ENCODE results near the gene GPX1. TPM values are rescaled to one million over a fixed set of nuclear protein-coding genes. Genes with fewer than 3 reads are reported as not detected.

Gene GPX1
- total and polyA plus RNA-seq, 10 of the 15 experiments (the other 5 are each of a cell fraction or from before 2014, with no cell fraction given) = 32.0 to 1,121 (median 400) TPM

GRCh38 chr3:49351521-49352011 lies 6.6 kb downstream of the GPX1 start:
- H4K20me1 ChIP-seq (ENCODE audit: control insufficient read depth, insufficient read depth) = no peaks in the 10 kb centered on the region
- ChIA-PET POLR2A (interaction anchor here (0.5 to 1.9 kb wide), 6 partner anchors 9 to 89 kb away, joined by 3 to 10 read pairs (median 4); partner anchors contain the start of genes RHOA, TCTA and USP4), SMC1A (ENCODE audit: uncharacterized antibody, unreplicated experiment) (interaction anchor here (1.0 to 2.9 kb wide), 3 partner anchors 10 to 60 kb away, joined by 3 to 16 read pairs (median 5); partner anchors contain the start of genes RHOA, TCTA and USP4), RAD21 (ENCODE audit: unreplicated experiment) (interaction anchor here (0.7 to 4.3 kb wide), 6 partner anchors 9 to 97 kb away, joined by 3 to 23 read pairs (median 4); partner anchors contain the start of genes NICN1, RHOA, TCTA and USP4), CTCF (interaction anchor here (0.9 to 1.2 kb wide), 3 partner anchors 8 to 12 kb away, joined by 3 to 6 read pairs (median 6); partner anchors contain the start of gene USP4)
- H3K9ac ChIP-seq (ENCODE audit: control insufficient read depth, insufficient read depth, low read length) = peak overlapping the region; percentile 15; the same call in 1 of the 2 replicates
- no peak for TF ChIP-seq IKZF2 (IDR thresholded peaks at IDR 0.05)
- no peak for TF ChIP-seq POU2F2 (IDR thresholded peaks at IDR 0.05; ENCODE audit: borderline replicate concordance, low read depth, low read length)
- no peak for TF ChIP-seq IRF3 (IDR thresholded peaks at IDR 0.05)
- TF ChIP-seq MEF2A (IDR thresholded peaks at IDR 0.05; ENCODE audit: insufficient read depth, low read depth, low read length) = no peak
- no peak for TF ChIP-seq MYB (IDR thresholded peaks at IDR 0.05; ENCODE audit: borderline replicate concordance, low read depth, low read length)
- intact Hi-C loops (cut with micrococcal nuclease; ENCODE audit: unreplicated experiment) (no loop called here), in situ Hi-C loops (cut with MboI) (no loop called here)
- H3K4me3 ChIP-seq = no peak overlapping the region
- WGBS (ENCODE audit: insufficient coverage, insufficient replicate concordance, low lambda C conversion rate, missing lambda C conversion rate) = 0% methylated on average over 1 of the region's 1 CpG
- BruUV-seq (replicated peaks) = no TSS peak
- H3K4me2 ChIP-seq (ENCODE audit: control insufficient read depth, insufficient read depth) = peak overlapping the region; percentile 8; the same call in 1 of the 2 replicates
- H3K27ac ChIP-seq (ENCODE audit: control insufficient read depth, insufficient read depth) = peak overlapping the region; percentile 38; the same call in 1 of the 2 replicates
- ATAC-seq (peak; percentile 45), FAIRE-seq (no peak), DNase-seq (ENCODE audit: low read depth, low spot score) (no peak)
- peaks cover 2 to 8% of the 10 kb centered on the region in 2 experiments; a peak in 3 of 4 replicates for H3K36me3 ChIP-seq (ENCODE audit: control insufficient read depth in 2 of 2, insufficient read depth in 2 of 2, low read length in 1 of 2)
- H3K9me3 ChIP-seq (replicated peaks; ENCODE audit: control insufficient read depth, insufficient read depth, low read length) = no peaks in the 10 kb centered on the region
- H3K4me1 ChIP-seq (ENCODE audit: control insufficient read depth, insufficient read depth, low read length) = peaks cover 27% of the 10 kb centered on the region
- H2AFZ ChIP-seq (ENCODE audit: control insufficient read depth, low read depth, low read length) = peak overlapping the region; percentile 20
- peaks cover 9% of the 10 kb centered on the region for H3K79me2 ChIP-seq (ENCODE audit: control insufficient read depth, insufficient read depth, low read length)
- no peaks in the 10 kb centered on the region for H3K27me3 ChIP-seq (replicated peaks in 1 of 2; ENCODE audit: control insufficient read depth in 2 of 2, insufficient read depth in 2 of 2, low read length in 1 of 2)

Measured in GM12878 (cell line).